CD4-positive, alpha-beta T cell (primary cell): ENCODE data around the gene IL31. TPM values are rescaled to one million over a fixed set of nuclear protein-coding genes. Genes with fewer than 3 reads are reported as not detected.

Source experiments
- ATAC-seq: fragments of 200-7000 bp; cut with Tn5 transposase; one replicate; pipeline ENCODE4 v1.10.0; 2022; ENCODE audit warnings: mild to moderate bottlenecking; ENCODE audit not compliant: poor library complexity
- CTCF ChIA-PET: fragments of 350-600 bp; sonication (Branson Sonifier 250); formaldehyde crosslinking; loops from one replicate; lab custom pipeline; 2021; ENCODE audit warnings: antibody characterized with exemption, inconsistent platforms; lab: Charles Lee
- POLR2A ChIA-PET: fragments of 350-600 bp; sonication (Branson Sonifier 250); formaldehyde crosslinking; loops from one replicate; lab custom pipeline; 2021; ENCODE audit warnings: antibody characterized with exemption, inconsistent platforms; lab: Charles Lee
- DNase-seq, 14 experiments: peaks; one replicate each; pipeline ENCODE4 v3.0.0-alpha.2; 2013 to 2020; ENCODE audit warnings: mixed read lengths in 2 of 14
- H3K27ac ChIP-seq, 2 donors: one replicate each; pipeline versions ENCODE4 v1.5.1 to v1.7.0; 2013; ENCODE audit warnings: low read length in 2 of 2, low read depth in 1 of 2, mild to moderate bottlenecking in 1 of 2
- H3K27me3 ChIP-seq, 2 experiments: 1 replicate in 1 of 2; 2 replicates in 1 of 2; pipeline versions ENCODE4 v1.6.1 to v1.7.0; 2013; ENCODE audit warnings: low read length in 2 of 2, control low read depth in 1 of 2, mild to moderate bottlenecking in 1 of 2, moderate library complexity in 1 of 2; ENCODE audit not compliant: insufficient read depth in 2 of 2, control insufficient read depth in 1 of 2
- H3K36me3 ChIP-seq: one replicate; pipeline ENCODE4 v1.6.1; 2013; ENCODE audit warnings: low read length, control low read depth; ENCODE audit not compliant: insufficient read depth
- H3K4me1 ChIP-seq: one replicate; pipeline ENCODE4 v1.6.1; 2013; ENCODE audit warnings: low read length, control low read depth; ENCODE audit not compliant: insufficient read depth
- H3K4me3 ChIP-seq: one replicate; pipeline ENCODE4 v1.5.1; 2013; ENCODE audit warnings: mild to moderate bottlenecking, low read length, moderate library complexity
- H3K9me3 ChIP-seq, 2 experiments: 1 replicate in 1 of 2; 2 replicates in 1 of 2; pipeline versions ENCODE4 v1.6.1 to v1.7.0; 2013; ENCODE audit warnings: low read length in 2 of 2, mild to moderate bottlenecking in 2 of 2, control low read depth in 1 of 2, moderate library complexity in 1 of 2; ENCODE audit not compliant: control insufficient read depth in 1 of 2, insufficient read depth in 1 of 2
- H3K27ac Mint-ChIP-seq: one replicate; pipeline ENCODE4 v1.8.0; 2020; ENCODE audit warnings: mixed read lengths
- H3K27me3 Mint-ChIP-seq: one replicate; pipeline ENCODE4 v1.8.0; 2021; ENCODE audit warnings: mixed read lengths
- H3K36me3 Mint-ChIP-seq: one replicate; pipeline ENCODE4 v1.8.0; 2021; ENCODE audit warnings: low read depth, mixed read lengths
- H3K4me1 Mint-ChIP-seq: one replicate; pipeline ENCODE4 v1.8.0; 2021; ENCODE audit warnings: low read depth, mixed read lengths
- H3K4me3 Mint-ChIP-seq: one replicate; pipeline ENCODE4 v1.8.0; 2020; ENCODE audit warnings: mild to moderate bottlenecking, mixed read lengths
- H3K9me3 Mint-ChIP-seq: one replicate; pipeline ENCODE4 v1.8.0; 2020; ENCODE audit warnings: mixed read lengths
- intact Hi-C, 2 experiments: fragments of 100-400 bp; cut with DNase I in 1 of 2; cut with micrococcal nuclease in 1 of 2; formaldehyde crosslinking; loops; one replicate each; pipeline versions ENCODE4 v1.15.1 to v1.9.0; 2023 to 2025; cut with DNase I, micrococcal nuclease
- polyA plus RNA-seq, 2 donors: library from polyadenylated mRNA; unstranded; fragments of 120-200 nt; gene quantifications; one replicate each; pipeline ENCODE4 v1.2.1, GENCODE V29; 2013
- total RNA-seq, 174 experiments: library from RNA in 2 of 174; stranded (reverse) in 2 of 174; gene quantifications; one replicate each; pipeline ENCODE4 v1.2.3 and lab custom pipeline; 2021 to 2026
- TF ChIP-seq, protein P1 (sequence below): fragments of 200-600 bp; IDR thresholded peaks from one replicate; pipeline ENCODE4 v1.8.0; 2022; ENCODE audit warnings: antibody characterized with exemption, mild to moderate bottlenecking

The IL31 gene
- not detected for total RNA-seq
- polyA plus RNA-seq (2013, experiment 1 of 2) = not detected
- polyA plus RNA-seq (2013, experiment 2 of 2) = not detected
- total RNA-seq (lab: John Stamatoyannopoulos, UW) = 0 to 25.3 (median 0) reads per million in 172 experiments

DNA sequence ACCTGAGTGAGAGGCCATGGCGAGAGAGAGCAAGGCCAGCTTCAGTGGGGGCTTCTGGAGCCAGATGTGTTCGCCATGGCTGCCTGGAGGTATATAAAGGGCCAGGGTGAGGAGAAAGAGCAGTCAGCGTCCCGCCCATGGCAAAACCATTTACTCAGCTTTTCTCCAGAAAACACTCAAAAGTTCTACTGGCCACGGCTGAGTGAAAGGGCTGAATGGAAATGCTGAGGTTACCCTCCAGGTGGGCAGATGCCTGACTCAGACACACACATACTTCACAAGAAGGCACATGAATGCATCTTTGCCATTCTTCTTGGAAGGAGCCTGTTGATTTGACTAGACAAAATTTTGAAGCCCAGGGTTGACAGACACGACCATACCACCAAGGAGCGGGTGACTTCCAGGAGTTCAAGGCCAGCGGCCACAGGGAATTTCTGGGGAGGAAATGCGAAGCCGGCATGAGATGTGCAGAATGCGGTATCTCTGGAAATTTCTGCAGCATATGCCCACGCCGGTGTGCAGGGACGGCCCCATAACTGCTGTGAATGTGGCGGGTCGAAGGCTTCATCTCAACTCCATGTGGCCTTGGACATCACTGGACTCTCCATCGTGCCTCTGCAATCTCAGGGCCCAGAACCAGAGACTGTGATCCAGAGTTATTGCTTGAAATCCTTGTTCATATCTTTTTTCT lies at the start of gene IL31:
Gene IL31, minus strand, starts transcription at position 67 of the 691 bp plus-strand sequence. Its CDS starts 49 bp downstream, at position 18.
- Histone ChIP-seq H3K27ac (no peak within 1 kb of the TSS), H3K4me1 (no peaks in the 10 kb centered on the region), H3K27me3 (no peaks in the 10 kb centered on the region), H3K36me3 (no peaks in the 10 kb centered on the region), H3K4me3 (no peak within 1 kb of the TSS), H3K9me3 (no peaks in the 10 kb centered on the region)
- Mint-ChIP-seq H3K27ac (no peak within 1 kb of the TSS), H3K4me1 (no peaks in the 10 kb centered on the region), H3K9me3 (no peaks in the 10 kb centered on the region), H3K27me3 (no peaks in the 10 kb centered on the region), H3K4me3 (no peak within 1 kb of the TSS), H3K36me3 (no peaks in the 10 kb centered on the region)
- intact Hi-C loops = loop anchor here in 1 of 2 experiments (10.0 kb wide), 1 partner anchor 449 kb away; no protein-coding TSS in a partner anchor
- TF ChIP-seq, protein P1, sequence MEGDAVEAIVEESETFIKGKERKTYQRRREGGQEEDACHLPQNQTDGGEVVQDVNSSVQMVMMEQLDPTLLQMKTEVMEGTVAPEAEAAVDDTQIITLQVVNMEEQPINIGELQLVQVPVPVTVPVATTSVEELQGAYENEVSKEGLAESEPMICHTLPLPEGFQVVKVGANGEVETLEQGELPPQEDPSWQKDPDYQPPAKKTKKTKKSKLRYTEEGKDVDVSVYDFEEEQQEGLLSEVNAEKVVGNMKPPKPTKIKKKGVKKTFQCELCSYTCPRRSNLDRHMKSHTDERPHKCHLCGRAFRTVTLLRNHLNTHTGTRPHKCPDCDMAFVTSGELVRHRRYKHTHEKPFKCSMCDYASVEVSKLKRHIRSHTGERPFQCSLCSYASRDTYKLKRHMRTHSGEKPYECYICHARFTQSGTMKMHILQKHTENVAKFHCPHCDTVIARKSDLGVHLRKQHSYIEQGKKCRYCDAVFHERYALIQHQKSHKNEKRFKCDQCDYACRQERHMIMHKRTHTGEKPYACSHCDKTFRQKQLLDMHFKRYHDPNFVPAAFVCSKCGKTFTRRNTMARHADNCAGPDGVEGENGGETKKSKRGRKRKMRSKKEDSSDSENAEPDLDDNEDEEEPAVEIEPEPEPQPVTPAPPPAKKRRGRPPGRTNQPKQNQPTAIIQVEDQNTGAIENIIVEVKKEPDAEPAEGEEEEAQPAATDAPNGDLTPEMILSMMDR = no peak
- POLR2A ChIA-PET = no interaction called here
- CTCF ChIA-PET = no interaction called here
- DNase-seq (no peak), ATAC-seq (no peak)

DNA sequence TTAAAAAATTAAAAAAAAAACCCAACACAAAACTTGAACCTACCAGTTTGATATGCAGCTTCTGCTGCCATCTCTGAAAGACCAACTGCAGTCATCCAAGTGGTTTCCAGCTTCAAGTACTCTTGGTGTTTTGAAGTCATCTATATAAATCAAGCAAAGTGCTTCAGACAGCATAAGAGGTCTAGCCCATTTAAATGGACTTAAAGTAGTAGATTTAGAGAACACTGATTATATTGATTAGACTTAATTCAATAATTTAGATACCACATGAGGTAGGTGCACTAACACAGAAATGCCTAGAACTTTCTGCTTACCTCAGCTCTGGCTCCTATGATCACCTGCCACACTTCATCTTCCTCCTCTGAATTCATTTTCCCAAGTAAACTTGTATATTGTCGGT lies 42.4 kb upstream of the IL31 start:
- Histone ChIP-seq H3K4me3 (no peak overlapping the region), H3K4me1 (no peaks in the 10 kb centered on the region), H3K36me3 (peaks cover 87% of the 10 kb centered on the region), H3K9me3 (no peaks in the 10 kb centered on the region), H3K27me3 (no peaks in the 10 kb centered on the region), H3K27ac (no peak overlapping the region)
- no peaks in the 10 kb centered on the region for H3K9me3 Mint-ChIP-seq
- intact Hi-C loops = no loop called here
- DNase-seq = no peak
- H3K4me1 Mint-ChIP-seq = peaks cover 5% of the 10 kb centered on the region
- no peak overlapping the region for H3K27ac Mint-ChIP-seq
- no peak overlapping the region for H3K4me3 Mint-ChIP-seq
- ChIA-PET POLR2A (interaction anchor here (3.9 kb wide), 1 partner anchor 9 kb away, joined by 18 read pairs; the partner anchor contains the start of gene DIABLO), CTCF (interaction anchor here (1.0 kb wide), 1 partner anchor 11 kb away, joined by 3 read pairs; no protein-coding TSS in a partner anchor)
- H3K27me3 Mint-ChIP-seq = no peaks in the 10 kb centered on the region
- TF ChIP-seq, protein P1 = no peak
- no peak for ATAC-seq
- peaks cover 79% of the 10 kb centered on the region for H3K36me3 Mint-ChIP-seq

DNA sequence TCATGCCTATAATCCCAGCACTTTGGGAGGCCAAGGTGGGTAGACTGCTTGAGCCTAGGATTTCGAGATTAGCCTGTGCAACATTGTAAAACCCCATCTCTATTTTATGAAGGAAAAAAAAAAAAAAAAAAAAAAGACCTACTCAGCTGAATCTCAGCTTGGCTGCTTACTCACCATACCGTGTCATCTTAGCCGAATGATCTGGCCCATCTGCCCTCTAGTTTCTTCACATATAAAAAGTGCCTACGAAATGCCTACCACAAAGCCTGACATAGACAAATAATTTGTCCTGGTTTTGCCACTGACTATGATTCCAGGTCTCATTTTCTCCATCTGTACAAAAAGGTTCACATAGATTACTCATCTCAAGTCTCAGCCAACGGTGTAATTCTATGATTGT lies 41.8 kb upstream of the IL31 start:
- TF ChIP-seq, protein P1 = no peak
- H3K27me3 ChIP-seq = no peaks in the 10 kb centered on the region
- ATAC-seq (no peak), DNase-seq (no peak)
- H3K4me1 Mint-ChIP-seq = peaks cover under 1% of the 10 kb centered on the region
- no peak overlapping the region for H3K4me3 Mint-ChIP-seq
- H3K27me3 Mint-ChIP-seq = no peaks in the 10 kb centered on the region
- no peak overlapping the region for H3K27ac Mint-ChIP-seq
- intact Hi-C loops = no loop called here
- no peak overlapping the region for H3K4me3 ChIP-seq
- H3K36me3 ChIP-seq = peaks cover 85% of the 10 kb centered on the region
- no peak overlapping the region for H3K27ac ChIP-seq
- H3K9me3 ChIP-seq = no peaks in the 10 kb centered on the region
- H3K4me1 ChIP-seq = no peaks in the 10 kb centered on the region
- no peaks in the 10 kb centered on the region for H3K9me3 Mint-ChIP-seq
- peaks cover 78% of the 10 kb centered on the region for H3K36me3 Mint-ChIP-seq
- CTCF ChIA-PET = interaction anchor here (0.6 to 1.4 kb wide), 4 partner anchors 11 to 507 kb away, joined by 3 to 5 read pairs (median 3); no protein-coding TSS in a partner anchor
- POLR2A ChIA-PET = interaction anchor here (3.9 kb wide), 1 partner anchor 10 kb away, joined by 18 read pairs; the partner anchor contains the start of gene DIABLO
